Ectodermal cell (in vitro differentiated cells): ENCODE results near the gene ITM2C.

Experiments
- H3K27ac ChIP-seq: 2 replicates; pipeline ENCODE4 v1.7.0; 2013; ENCODE audit warnings: mild to moderate bottlenecking, low read depth, low read length; ENCODE audit not compliant: insufficient read depth, poor library complexity, severe bottlenecking
- H3K27me3 ChIP-seq: 2 replicates; pipeline ENCODE4 v1.7.0; 2013; ENCODE audit warnings: mild to moderate bottlenecking, low read length; ENCODE audit not compliant: insufficient read depth, control insufficient read depth, poor library complexity, severe bottlenecking
- H3K36me3 ChIP-seq: one replicate; pipeline ENCODE4 v1.7.0; 2013; ENCODE audit warnings: low read length; ENCODE audit not compliant: control insufficient read depth, insufficient read depth
- H3K4me1 ChIP-seq: one replicate; pipeline ENCODE4 v1.7.0; 2013; ENCODE audit warnings: low read length; ENCODE audit not compliant: control insufficient read depth, insufficient read depth
- H3K4me3 ChIP-seq: 2 replicates; pipeline ENCODE4 v1.7.0; 2013; ENCODE audit warnings: low read depth, low read length, control low read depth; ENCODE audit not compliant: insufficient read depth
- H3K9me3 ChIP-seq: 2 replicates; pipeline ENCODE4 v1.7.0; 2013; ENCODE audit warnings: mild to moderate bottlenecking, low read length, moderate library complexity; ENCODE audit not compliant: control insufficient read depth
- WGBS, 2 experiments: methylation state at CpG; one replicate each; pipeline ENCODE4 v1.1.7; 2013; ENCODE audit warnings: missing lambda C conversion rate in 2 of 2; 5-methylcytosine and 5-hydroxymethylcytosine counted together

ITM2C gene

GRCh38 chr2:230890646-230891045, 25.9 kb downstream of the ITM2C start:
- Histone ChIP-seq H3K4me3 (no peak overlapping the region), H3K9me3 (no peaks in the 10 kb centered on the region), H3K27ac (no peak overlapping the region), H3K27me3 (no peaks in the 10 kb centered on the region), H3K36me3 (no peaks in the 10 kb centered on the region), H3K4me1 (peaks cover 32% of the 10 kb centered on the region)
- 91 to 96% methylated on average over 4 of the region's 4 CpGs for WGBS, 2 experiments

- H3K27me3 ChIP-seq, result no peaks in the 10 kb centered on the region
- no peak overlapping the region for H3K4me3 ChIP-seq
- H3K36me3 ChIP-seq, result no peaks in the 10 kb centered on the region
- no peak overlapping the region for H3K27ac ChIP-seq
- WGBS, 2 experiments, result 85 to 90% methylated on average over 5 of the region's 5 CpGs
- H3K9me3 ChIP-seq, result no peaks in the 10 kb centered on the region
- H3K4me1 ChIP-seq, result peaks cover 28% of the 10 kb centered on the region
Observed at GRCh38 chr2:230891064-230891463, 26.3 kb downstream of the ITM2C start.

- Histone ChIP-seq H3K9me3 (no peaks in the 10 kb centered on the region), H3K4me3 (no peak overlapping the region), H3K27ac (no peak overlapping the region), H3K36me3 (no peaks in the 10 kb centered on the region), H3K27me3 (no peaks in the 10 kb centered on the region), H3K4me1 (peaks cover 23% of the 10 kb centered on the region)
- 82 to 87% methylated on average over 6 of the region's 6 CpGs for WGBS, 2 experiments
Observed at GRCh38 chr2:230891509-230891908, 26.8 kb downstream of the ITM2C start.

GRCh38 chr2:230893338-230893737, 28.6 kb downstream of the ITM2C start:
- Histone ChIP-seq H3K4me1 (peaks cover 10% of the 10 kb centered on the region), H3K27me3 (no peaks in the 10 kb centered on the region), H3K36me3 (no peaks in the 10 kb centered on the region), H3K27ac (no peak overlapping the region), H3K9me3 (no peaks in the 10 kb centered on the region), H3K4me3 (no peak overlapping the region)
- 44 to 56% methylated on average over 6 of the region's 6 CpGs for WGBS, 2 experiments

GRCh38 chr2:230893841-230894781, 29.4 kb downstream of the ITM2C start:
- 80 to 84% methylated on average over 19 of the region's 19 CpGs for WGBS, 2 experiments
- Histone ChIP-seq H3K4me3 (no peak overlapping the region), H3K4me1 (peaks cover 14% of the 10 kb centered on the region), H3K9me3 (no peaks in the 10 kb centered on the region), H3K27ac (no peak overlapping the region), H3K36me3 (no peaks in the 10 kb centered on the region), H3K27me3 (no peaks in the 10 kb centered on the region)

- 92 to 94% methylated on average over 6 of the region's 6 CpGs for WGBS, 2 experiments
- peaks cover 20% of the 10 kb centered on the region for H3K4me1 ChIP-seq
- no peaks in the 10 kb centered on the region for H3K27me3 ChIP-seq
- H3K27ac ChIP-seq, result no peak overlapping the region
- no peaks in the 10 kb centered on the region for H3K36me3 ChIP-seq
- H3K4me3 ChIP-seq, result no peak overlapping the region
- H3K9me3 ChIP-seq, result no peaks in the 10 kb centered on the region
Observed at GRCh38 chr2:230895536-230896345, 31.0 kb downstream of the ITM2C start.

- Histone ChIP-seq H3K27ac (no peak overlapping the region), H3K4me3 (no peak overlapping the region), H3K4me1 (peaks cover 20% of the 10 kb centered on the region), H3K27me3 (no peaks in the 10 kb centered on the region), H3K9me3 (no peaks in the 10 kb centered on the region), H3K36me3 (no peaks in the 10 kb centered on the region)
- 89 to 92% methylated on average over 19 of the region's 19 CpGs for WGBS, 2 experiments
Observed at GRCh38 chr2:230896346-230897115, 31.8 kb downstream of the ITM2C start.

GRCh38 chr2:230898016-230898712, 33.4 kb downstream of the ITM2C start:
- Histone ChIP-seq H3K27ac (no peak overlapping the region), H3K9me3 (no peaks in the 10 kb centered on the region), H3K4me1 (peaks cover 15% of the 10 kb centered on the region), H3K27me3 (peaks cover 6% of the 10 kb centered on the region), H3K36me3 (no peaks in the 10 kb centered on the region), H3K4me3 (no peak overlapping the region)
- WGBS, 2 experiments, result 93 to 95% methylated on average over 13 of the region's 13 CpGs

GRCh38 chr2:230898713-230899091, 34.0 kb downstream of the ITM2C start:
- no peaks in the 10 kb centered on the region for H3K36me3 ChIP-seq
- H3K27me3 ChIP-seq, result peaks cover 6% of the 10 kb centered on the region
- WGBS, 2 experiments, result 84% methylated on average over 8 of the region's 8 CpGs
- no peak overlapping the region for H3K27ac ChIP-seq
- peaks cover 10% of the 10 kb centered on the region for H3K4me1 ChIP-seq
- no peaks in the 10 kb centered on the region for H3K9me3 ChIP-seq
- H3K4me3 ChIP-seq, result no peak overlapping the region
